ENCODE data around the gene RAB20.
"Not testable (repeated sequence)": the region's sequence is repeated elsewhere in the genome, so short reads cannot be mapped to it uniquely, and the experiment has no call there.

RAB20 gene

DNA sequence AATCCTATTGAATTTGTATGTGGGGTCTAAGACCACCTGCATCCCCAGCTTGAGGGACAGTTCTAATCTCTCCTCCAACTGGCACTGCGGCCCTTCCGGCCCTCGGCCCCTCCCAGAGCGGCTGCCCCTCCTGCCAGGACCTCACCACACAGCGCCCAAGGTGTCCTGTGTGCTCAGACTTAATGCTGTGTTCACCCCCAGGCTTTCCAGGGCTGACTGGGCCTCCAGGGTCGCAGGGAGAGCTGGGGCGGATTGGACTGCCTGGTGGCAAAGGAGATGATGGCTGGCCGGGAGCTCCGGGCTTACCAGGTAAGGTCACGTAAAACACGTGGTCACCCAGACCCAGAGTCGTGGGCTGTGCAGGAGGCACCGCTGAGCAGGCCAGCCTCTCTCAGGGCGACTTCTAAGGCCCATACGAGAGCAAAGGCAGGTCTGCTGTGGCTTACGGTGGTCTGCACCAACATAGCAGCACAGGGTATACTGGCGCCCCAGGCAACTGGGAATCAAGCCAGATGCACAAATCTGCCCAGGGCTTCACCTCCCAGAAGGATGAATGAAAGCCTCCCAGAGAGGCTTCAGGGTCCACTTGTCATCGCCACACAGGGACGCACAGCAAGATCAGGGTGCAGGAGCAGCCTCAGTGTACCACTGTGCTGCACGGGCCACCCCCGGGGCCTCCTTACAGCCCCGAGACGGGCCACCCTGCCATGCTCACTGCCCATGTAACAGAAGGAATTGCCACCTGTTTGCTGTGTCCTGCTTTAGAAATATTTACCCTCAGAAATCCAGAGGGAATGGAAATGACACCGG lies 69.4 kb downstream of the RAB20 start:
- DNase-seq (ENCODE audit: low read depth, low spot score): no peak

- no peak for DNase-seq (ENCODE audit: low read depth, low spot score)
Observed at GRCh38 chr13:110490009-110490770, 71.3 kb downstream of the RAB20 start.

- DNase-seq (ENCODE audit: low read depth, low spot score): not testable (repeated sequence)
Observed at GRCh38 chr13:110486880-110487279, 74.6 kb downstream of the RAB20 start.

GRCh38 chr13:110486061-110486715 lies 75.3 kb downstream of the RAB20 start:
- DNase-seq (ENCODE audit: low read depth, low spot score): no peak

- DNase-seq (ENCODE audit: low read depth, low spot score): peak; percentile 87
Observed at GRCh38 chr13:110485604-110486003, 75.9 kb downstream of the RAB20 start.

GRCh38 chr13:110484290-110485048 lies 77.1 kb downstream of the RAB20 start:
- no peak for DNase-seq (ENCODE audit: low read depth, low spot score)

DNA sequence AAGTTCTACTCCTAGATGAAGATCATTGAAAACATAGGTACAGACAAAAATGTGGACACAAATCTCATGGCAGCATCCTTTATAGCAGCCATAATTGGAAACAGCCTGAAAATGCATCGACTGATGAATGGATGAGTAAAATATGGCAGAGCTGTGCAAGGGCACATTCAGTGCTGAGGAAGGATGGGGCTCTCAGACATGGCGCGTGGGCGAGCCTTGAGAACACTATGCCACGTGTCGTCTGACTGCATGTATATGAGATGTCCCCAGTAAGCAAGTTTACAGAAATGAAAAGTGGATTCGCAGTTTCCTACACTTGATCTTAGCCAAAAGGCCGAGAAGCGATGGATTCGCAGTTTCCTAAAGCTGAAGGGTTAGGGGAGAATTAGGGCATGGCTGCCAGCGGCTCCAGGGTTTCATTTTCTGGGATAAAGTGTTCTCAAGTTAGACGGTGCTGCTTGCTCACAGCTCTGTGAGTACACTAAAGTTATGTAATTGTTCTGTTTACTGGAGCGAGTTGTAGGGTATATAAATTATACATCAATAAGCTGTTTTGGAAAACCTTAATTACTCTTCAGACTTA lies 78.0 kb downstream of the RAB20 start:
- no peak for DNase-seq (ENCODE audit: low read depth, low spot score)

- DNase-seq (ENCODE audit: low read depth, low spot score): no peak
Observed at GRCh38 chr13:110480161-110480560, 81.4 kb downstream of the RAB20 start.

- DNase-seq (ENCODE audit: low read depth, low spot score): no peak
Observed at GRCh38 chr13:110479648-110480047, 81.9 kb downstream of the RAB20 start.

- no peak for DNase-seq (ENCODE audit: low read depth, low spot score)
Observed at GRCh38 chr13:110479215-110479545, 82.3 kb downstream of the RAB20 start.

GRCh38 chr13:110478405-110479214 lies 82.9 kb downstream of the RAB20 start:
- no peak for DNase-seq (ENCODE audit: low read depth, low spot score)

- DNase-seq (ENCODE audit: low read depth, low spot score): no peak
Observed at GRCh38 chr13:110477706-110478245, 83.7 kb downstream of the RAB20 start.

GRCh38 chr13:110476220-110476617 lies 85.3 kb downstream of the RAB20 start:
- no peak for DNase-seq (ENCODE audit: low read depth, low spot score)

- no peak for DNase-seq (ENCODE audit: low read depth, low spot score)
Observed at GRCh38 chr13:110475550-110476219, 85.8 kb downstream of the RAB20 start.

DNA sequence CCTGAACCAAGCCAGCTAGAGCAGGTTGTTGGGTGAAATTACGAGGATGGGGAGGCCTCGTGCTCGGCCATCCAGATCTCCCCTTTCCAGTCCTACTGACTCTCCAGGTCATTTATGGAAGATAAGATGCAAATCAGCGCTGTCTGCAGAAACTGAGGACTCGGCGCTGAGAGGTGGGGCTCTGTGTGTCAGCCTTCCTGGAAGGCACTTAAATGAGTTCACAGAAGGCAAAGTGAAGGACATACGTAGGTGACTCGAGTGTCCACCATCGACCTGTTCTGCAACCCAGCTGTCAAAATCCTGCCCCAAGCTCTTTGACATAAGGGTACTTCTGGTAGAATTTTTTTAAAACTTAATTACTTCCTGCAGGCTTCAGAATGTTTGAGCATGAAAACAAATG lies 86.4 kb downstream of the RAB20 start:
- no peak for DNase-seq (ENCODE audit: low read depth, low spot score)

- DNase-seq (ENCODE audit: low read depth, low spot score): no peak
Observed at GRCh38 chr13:110474713-110475112, 86.8 kb downstream of the RAB20 start.
